ENCODE results near the gene RIC8B. TPM values are rescaled to one million over a fixed set of nuclear protein-coding genes. Genes with fewer than 3 reads are reported as not detected.

RIC8B gene
- total and polyA plus RNA-seq, 2 of the 8 experiments (the other 6 are each of a cell fraction or from before 2014, with no cell fraction given) = 8.2 to 25.3 TPM

Other genes starting within 250 kb of the RIC8B start
- not detected in 2 replicates for gene RFX4, start 191.7 kb upstream of the RIC8B start, total RNA-seq (2021; fragmentation: NEBNext Ultra II Directional; extraction: Animal tissue kit (Norgen Biotek cat#: 25700))
- 0.05 and 0.06 TPM in 2 replicates for gene RFX4, start 191.7 kb upstream of the RIC8B start, polyA plus RNA-seq (2011; rRNA removed)
- 12.3 and 14.5 TPM in 2 replicates for gene TMEM263, start 181.2 kb downstream of the RIC8B start, total RNA-seq (2021; fragmentation: NEBNext Ultra II Directional; extraction: Animal tissue kit (Norgen Biotek cat#: 25700))
- gene TMEM263, start 181.2 kb downstream of the RIC8B start, polyA plus RNA-seq (2011; rRNA removed) = 2.9 and 3.4 TPM in 2 replicates
- 6.2 and 7.1 TPM in 2 replicates for gene MTERF2, start 212.5 kb downstream of the RIC8B start, total RNA-seq (2021; fragmentation: NEBNext Ultra II Directional; extraction: Animal tissue kit (Norgen Biotek cat#: 25700))
- gene MTERF2, start 212.5 kb downstream of the RIC8B start, polyA plus RNA-seq (2011; rRNA removed) = 2.6 and 2.8 TPM in 2 replicates